Common myeloid progenitor, CD34-positive (primary cell): ENCODE data around the gene THAP7.
"Not testable (repeated sequence)": the region's sequence is repeated elsewhere in the genome, so short reads cannot be mapped to it uniquely, and the experiment has no call there.

Experiments used
- CTCF ChIA-PET: fragments of 350-600 bp; sonication (Branson Sonifier 250); formaldehyde crosslinking; loops from one replicate; lab custom pipeline; 2021; ENCODE audit warnings: antibody characterized with exemption; lab: Charles Lee
- POLR2A ChIA-PET: fragments of 350-600 bp; sonication (Branson Sonifier 250); formaldehyde crosslinking; loops from one replicate; lab custom pipeline; 2021; ENCODE audit warnings: antibody characterized with exemption; lab: Charles Lee
- DNase-seq, 3 donors: peaks; one replicate each; pipeline versions ENCODE4 v3.0.0 to v3.0.0-alpha.2; 2013
- H3K27ac ChIP-seq, 2 experiments: 1 replicate in 1 of 2; 2 replicates in 1 of 2; pipeline ENCODE4 v1.7.0; 2013; ENCODE audit warnings: inconsistent platforms in 2 of 2, low read length in 2 of 2, mild to moderate bottlenecking in 2 of 2, low read depth in 1 of 2, moderate library complexity in 1 of 2; ENCODE audit not compliant: severe bottlenecking in 2 of 2, insufficient read depth in 1 of 2, poor library complexity in 1 of 2
- H3K27me3 ChIP-seq, 5 experiments: replicated peaks in 2 of 5; 1 replicate in 3 of 5; 2 replicates in 2 of 5; pipeline versions ENCODE4 v1.6.1 to v1.7.0; 2013; ENCODE audit warnings: low read length in 4 of 5, mild to moderate bottlenecking in 2 of 5, moderate library complexity in 2 of 5, inconsistent platforms in 1 of 5; ENCODE audit not compliant: insufficient read depth in 5 of 5, control insufficient read depth in 4 of 5
- H3K36me3 ChIP-seq, 4 experiments: 1 replicate in 2 of 4; 2 replicates in 2 of 4; pipeline versions ENCODE4 v1.6.1 to v1.7.0; 2013; ENCODE audit warnings: low read length in 3 of 4, control low read depth in 1 of 4, mild to moderate bottlenecking in 1 of 4; ENCODE audit not compliant: control insufficient read depth in 4 of 4, insufficient read depth in 4 of 4
- H3K4me1 ChIP-seq, 4 experiments: 1 replicate in 3 of 4; 2 replicates in 1 of 4; pipeline versions ENCODE4 v1.6.1 to v1.7.1; 2013; ENCODE audit warnings: low read length in 3 of 4, mild to moderate bottlenecking in 3 of 4, control low read depth in 1 of 4, inconsistent platforms in 1 of 4, moderate library complexity in 1 of 4; ENCODE audit not compliant: control insufficient read depth in 4 of 4, insufficient read depth in 4 of 4; ENCODE audit errors: control extremely low read depth in 1 of 4
- H3K4me3 ChIP-seq, 7 experiments: 1 replicate in 4 of 7; 2 replicates in 3 of 7; pipeline versions ENCODE4 v1.5.1 to v1.7.0; 2013; ENCODE audit warnings: mild to moderate bottlenecking in 7 of 7, low read length in 6 of 7, moderate library complexity in 6 of 7, inconsistent platforms in 2 of 7, low read depth in 2 of 7, control low read depth in 1 of 7; ENCODE audit not compliant: insufficient read depth in 4 of 7, control insufficient read depth in 1 of 7; ENCODE audit errors: extremely low read depth in 1 of 7
- H3K9me3 ChIP-seq, 5 experiments: 1 replicate in 4 of 5; 2 replicates in 1 of 5; pipeline versions ENCODE4 v1.6.1 to v1.7.1; 2013; ENCODE audit warnings: low read length in 4 of 5, mild to moderate bottlenecking in 2 of 5, inconsistent platforms in 1 of 5, low read depth in 1 of 5, moderate library complexity in 1 of 5; ENCODE audit not compliant: control insufficient read depth in 4 of 5, insufficient read depth in 2 of 5; ENCODE audit errors: control extremely low read depth in 1 of 5
- WGBS: methylation state at CpG from one replicate; pipeline ENCODE4 v1.1.5; 2013; ENCODE audit not compliant: insufficient coverage; 5-methylcytosine and 5-hydroxymethylcytosine counted together

The THAP7 gene

DNA sequence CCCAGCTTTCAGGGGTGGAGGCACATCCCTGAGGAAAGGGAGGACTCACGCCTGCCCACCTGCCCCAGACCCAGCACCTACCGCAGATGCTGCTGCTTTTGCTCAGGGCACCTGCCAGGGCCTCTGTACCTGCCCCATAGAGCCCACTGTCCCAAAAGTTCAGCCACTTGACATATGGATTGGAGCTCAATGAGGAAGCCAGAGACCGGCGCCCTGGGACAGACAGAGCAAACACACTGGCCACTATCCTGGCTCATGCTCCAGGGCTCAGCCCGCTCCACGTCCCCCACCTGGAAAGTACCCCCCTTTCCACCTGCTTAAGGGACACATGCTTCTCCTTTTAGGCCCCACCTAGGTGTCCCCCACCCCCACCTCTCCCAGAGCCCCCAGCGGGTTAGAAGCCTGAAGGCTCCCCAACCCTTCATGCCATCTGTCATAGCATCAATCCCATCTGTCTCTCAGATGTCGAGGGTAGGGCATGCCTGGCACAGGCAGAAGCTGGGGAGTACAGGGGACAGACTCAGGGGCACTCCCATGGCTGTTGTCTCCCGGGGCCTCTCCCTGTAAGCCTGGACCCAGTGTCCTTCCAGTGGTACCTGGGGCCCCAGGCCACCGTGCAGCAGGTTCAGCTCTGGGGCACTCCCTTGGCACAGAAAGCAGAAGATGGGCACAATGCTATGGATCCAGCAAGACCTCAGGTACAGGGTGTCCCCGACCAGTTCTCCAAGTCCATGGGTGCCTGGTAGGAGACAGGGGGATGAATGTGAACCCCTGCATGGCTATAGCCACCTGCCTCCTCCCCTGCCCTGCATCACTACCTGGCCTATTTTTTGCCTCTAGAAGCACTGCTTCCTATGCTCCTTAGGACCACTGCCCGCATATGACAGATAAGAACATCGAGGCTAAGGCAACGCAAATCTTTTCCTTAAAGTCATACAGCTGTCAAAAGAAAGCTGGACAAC is 10.8 kb upstream of the THAP7 start:
- H3K4me3 ChIP-seq, result no peak overlapping the region

DNA sequence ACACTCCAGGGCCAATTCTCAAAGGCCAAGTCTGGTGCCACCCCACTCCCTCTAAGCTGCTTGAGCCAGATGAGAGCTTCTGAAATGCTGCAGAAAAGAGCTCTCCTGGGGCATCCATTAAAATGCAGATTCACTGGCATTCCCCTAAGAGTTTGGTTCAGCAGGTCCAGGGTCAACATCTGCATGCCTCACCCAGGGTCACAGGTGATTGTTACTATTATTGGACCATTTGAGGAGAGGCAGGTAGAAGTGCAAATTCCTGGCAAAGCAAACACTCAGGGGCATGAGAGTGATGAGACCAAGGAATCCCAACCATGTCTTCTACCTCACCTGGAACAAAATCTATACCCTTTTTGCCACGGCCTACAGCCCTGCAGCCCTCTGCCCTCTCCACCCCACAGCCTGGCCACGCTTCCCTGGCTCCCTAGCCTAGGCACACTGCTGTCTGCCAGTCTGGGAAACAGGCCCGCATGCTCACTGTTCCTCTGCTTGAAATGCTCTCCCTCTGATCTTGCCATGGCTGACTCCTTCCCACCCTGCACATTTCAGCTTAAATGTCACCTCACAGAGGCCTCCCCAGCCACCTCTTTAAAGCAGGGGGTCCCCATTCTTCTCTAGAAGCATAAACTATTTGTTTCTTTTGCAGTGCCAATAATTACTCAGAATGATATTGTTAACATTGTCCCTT is 8.7 kb upstream of the THAP7 start:
- H3K4me1 ChIP-seq, result peaks cover 0 to 20% (median 17%) of the 10 kb centered on the region in 4 experiments
- POLR2A ChIA-PET, result no interaction called here
- no peak overlapping the region for H3K27ac ChIP-seq
- no peak for DNase-seq
- WGBS, result 100% methylated on average over 3 of the region's 3 CpGs
- no peaks in the 10 kb centered on the region for H3K9me3 ChIP-seq
- CTCF ChIA-PET, result no interaction called here
- H3K36me3 ChIP-seq, result no peaks in the 10 kb centered on the region
- H3K4me3 ChIP-seq, result no peak overlapping the region
- no peaks in the 10 kb centered on the region for H3K27me3 ChIP-seq

More for the DNA sequence above, 10.8 kb upstream of the THAP7 start:
- ChIA-PET CTCF (interaction anchor here (0.7 to 1.4 kb wide), 6 partner anchors 9 to 127 kb away, joined by 3 to 4 read pairs (median 3); no protein-coding TSS in a partner anchor), POLR2A (interaction anchor here (1.1 kb wide), 1 partner anchor 127 kb away, joined by 3 read pairs; no protein-coding TSS in a partner anchor)
- DNase-seq, result no peak
- Histone ChIP-seq H3K4me1 (peaks cover 0 to 21% (median 17%) of the 10 kb centered on the region in 4 experiments), H3K36me3 (no peaks in the 10 kb centered on the region), H3K27ac (no peak overlapping the region), H3K27me3 (no peaks in the 10 kb centered on the region), H3K9me3 (no peaks in the 10 kb centered on the region)
- 98% methylated on average over 10 of the region's 14 CpGs for WGBS

DNA sequence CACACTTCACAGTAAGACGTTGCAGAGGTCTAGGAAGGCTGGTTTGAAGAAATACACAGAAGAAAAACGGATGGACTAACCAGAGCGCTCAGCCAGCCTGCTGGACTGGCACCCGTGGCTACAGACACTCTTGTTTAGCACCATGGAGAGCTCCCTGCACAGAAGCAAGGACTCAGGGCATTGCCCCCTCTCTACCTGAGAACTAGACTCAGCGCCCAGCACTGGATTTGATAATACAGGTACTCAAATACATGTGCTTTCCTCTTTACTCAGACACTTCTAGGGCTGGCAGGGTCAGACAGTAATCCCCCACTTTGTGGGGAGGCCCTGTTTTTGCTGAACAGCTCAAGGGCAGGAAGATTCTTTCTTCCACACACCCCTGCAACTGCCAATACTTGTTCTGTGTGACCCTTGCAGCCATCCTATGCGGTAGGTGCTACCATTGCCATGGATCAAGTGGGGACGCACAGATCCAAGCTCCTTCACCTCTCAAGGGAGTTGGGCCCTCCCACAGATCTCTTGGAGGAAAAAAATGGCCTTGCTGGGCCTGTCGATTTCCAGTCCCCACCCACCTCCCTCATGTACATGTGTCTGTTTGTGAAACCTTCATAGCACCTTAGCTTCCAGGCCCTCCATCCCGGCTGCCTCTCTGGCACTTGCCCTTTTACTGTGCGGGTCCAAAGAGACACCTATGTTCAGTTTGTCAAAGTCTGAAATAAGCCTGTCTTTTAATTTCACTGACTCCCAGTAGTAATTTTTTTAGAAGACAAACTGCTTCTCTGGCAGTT is 7.9 kb upstream of the THAP7 start:
- POLR2A ChIA-PET, result no interaction called here
- DNase-seq, result peak; percentile 32 to 68 (median 61)
- Histone ChIP-seq H3K9me3 (no peaks in the 10 kb centered on the region), H3K27ac (no peak overlapping the region), H3K4me1 (peaks cover 0 to 14% (median 13%) of the 10 kb centered on the region in 4 experiments), H3K4me3 (no peak overlapping the region), H3K27me3 (no peaks in the 10 kb centered on the region), H3K36me3 (no peaks in the 10 kb centered on the region)
- WGBS, result 95% methylated on average over 9 of the region's 10 CpGs
- CTCF ChIA-PET, result interaction anchor here (1.2 kb wide), 1 partner anchor 11 kb away, joined by 4 read pairs; no protein-coding TSS in a partner anchor

DNA sequence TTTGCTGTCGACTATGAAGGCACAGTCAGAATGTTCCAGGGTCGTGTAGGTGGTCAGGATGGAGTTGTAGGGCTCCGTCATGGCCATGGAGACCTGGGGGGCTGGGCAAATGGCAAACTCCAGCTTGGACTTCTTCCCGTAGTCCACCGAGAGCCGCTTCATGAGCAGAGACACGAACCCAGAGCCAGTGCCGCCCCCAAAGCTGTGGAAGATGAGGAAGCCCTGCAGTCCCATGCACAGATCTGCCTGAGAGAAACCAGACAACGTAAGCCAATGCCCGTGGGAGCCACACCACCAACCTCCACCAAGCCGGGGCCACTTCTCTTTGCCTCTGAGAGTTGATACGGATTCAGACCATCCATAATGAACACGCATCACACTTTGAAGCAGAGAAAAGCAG is 7.3 kb upstream of the THAP7 start:
- H3K36me3 ChIP-seq, H3K4me3 ChIP-seq, H3K27me3 ChIP-seq, DNase-seq, H3K9me3 ChIP-seq, H3K27ac ChIP-seq, POLR2A ChIA-PET, H3K4me1 ChIP-seq: not testable (repeated sequence)
- 92% methylated on average over 9 of the region's 13 CpGs for WGBS
- CTCF ChIA-PET, result interaction anchor here (1.2 kb wide), 1 partner anchor 12 kb away, joined by 4 read pairs; no protein-coding TSS in a partner anchor

GRCh38 chr22:21003782-21004181 is 1.9 kb upstream of the THAP7 start:
- H3K4me1 ChIP-seq, result peaks cover 4 to 35% (median 32%) of the 10 kb centered on the region in 4 experiments
- peak overlapping the region in 1 of 2 experiments; percentile 98 for H3K27ac ChIP-seq
- peaks cover 2 to 17% (median 14%) of the 10 kb centered on the region in 4 experiments for H3K36me3 ChIP-seq
- H3K9me3 ChIP-seq, result no peaks in the 10 kb centered on the region
- WGBS, result 85% methylated on average over 2 of the region's 4 CpGs
- CTCF ChIA-PET, result interaction anchor here (1.0 to 2.0 kb wide), 5 partner anchors 10 to 51 kb away, joined by 3 to 5 read pairs (median 3); no protein-coding TSS in a partner anchor
- H3K4me3 ChIP-seq, result peak overlapping the region in 3 of 7 experiments; percentile 15 to 87 (median 25)
- DNase-seq, result no peak
- H3K27me3 ChIP-seq, result no peaks in the 10 kb centered on the region
- POLR2A ChIA-PET, result interaction anchor here (1.3 kb wide), 1 partner anchor 21 kb away, joined by 3 read pairs; the partner anchor contains the start of gene LZTR1

DNA sequence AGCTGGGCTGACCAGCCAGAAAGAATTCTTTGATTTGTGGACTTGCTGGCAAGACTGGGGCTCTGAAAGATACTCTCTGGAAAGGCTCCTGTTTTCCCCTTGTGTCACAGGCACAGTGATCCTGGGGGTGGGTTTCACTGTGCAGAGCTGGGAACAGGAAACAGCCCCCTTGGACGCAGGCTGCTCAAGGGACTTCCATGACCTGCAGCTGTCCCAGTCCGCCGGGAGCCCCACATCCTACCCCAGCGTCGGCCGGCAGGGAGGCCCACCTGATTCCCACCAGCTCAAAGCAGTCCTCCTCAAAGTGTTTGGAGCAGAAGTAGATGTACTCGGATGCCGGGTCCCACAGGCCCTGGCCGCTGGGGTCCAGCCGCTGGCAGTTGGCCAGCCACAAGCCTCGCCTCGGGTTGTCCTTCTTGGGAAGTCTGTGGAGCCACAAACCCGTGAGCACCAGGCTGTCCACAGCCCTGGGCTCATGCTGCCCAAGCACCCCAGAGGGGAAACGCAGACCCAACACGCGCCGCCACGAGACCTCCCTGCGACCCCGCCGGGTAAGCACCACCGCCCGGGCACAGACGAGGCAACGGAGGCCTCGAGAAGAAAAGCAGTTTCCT is 824 bp downstream of the THAP7 start:
- Histone ChIP-seq H3K4me1 (peaks cover 4 to 35% (median 32%) of the 10 kb centered on the region in 4 experiments), H3K36me3 (peaks cover 2 to 44% (median 29%) of the 10 kb centered on the region in 4 experiments), H3K9me3 (no peaks in the 10 kb centered on the region), H3K27me3 (no peaks in the 10 kb centered on the region), H3K27ac (peak overlapping the region; percentile 93 to 98), H3K4me3 (peak overlapping the region in 6 of 7 experiments; percentile 69 to 93 (median 80))
- no peak for DNase-seq
- ChIA-PET CTCF (interaction anchor here (2.1 kb wide), 1 partner anchor 10 kb away, joined by 7 read pairs; no protein-coding TSS in a partner anchor), POLR2A (no interaction called here)
- 3% methylated on average over 19 of the region's 26 CpGs for WGBS
